Smooth muscle cell (in vitro differentiated cells): ENCODE data around the gene SMARCA4. TPM values are rescaled to one million over a fixed set of nuclear protein-coding genes. Genes with fewer than 3 reads are reported as not detected.

Source experiments
- DNase-seq: peaks from one replicate; lab custom pipeline; 2025; ENCODE audit not compliant: unreplicated experiment; lab: John Stamatoyannopoulos, UW
- H2AFZ ChIP-seq: fragments of 200-600 bp; sonication (generic); 2 replicates; pipeline ENCODE4 v1.6.0; 2016; ENCODE audit warnings: antibody characterized with exemption, low read depth, mild to moderate bottlenecking
- H3F3A ChIP-seq: fragments of 200-600 bp; sonication (generic); 2 replicates; pipeline ENCODE4 v1.6.0; 2017; ENCODE audit warnings: antibody characterized with exemption, low read depth
- H3K27ac ChIP-seq: fragments of 200-600 bp; sonication (generic); 2 replicates; pipeline ENCODE4 v1.5.1; 2016; ENCODE audit warnings: low read depth, mild to moderate bottlenecking
- H3K27me3 ChIP-seq: fragments of 200-600 bp; sonication (generic); 2 replicates; pipeline ENCODE4 v1.6.1; 2016; ENCODE audit warnings: low read depth, mild to moderate bottlenecking
- H3K36me3 ChIP-seq: fragments of 200-600 bp; sonication (generic); 2 replicates; pipeline ENCODE4 v1.5.1; 2016; ENCODE audit warnings: low read depth
- H3K4me1 ChIP-seq: fragments of 200-600 bp; sonication (generic); 2 replicates; pipeline ENCODE4 v1.5.1; 2016; ENCODE audit warnings: low read depth
- H3K4me2 ChIP-seq: fragments of 200-600 bp; sonication (generic); 2 replicates; pipeline ENCODE4 v1.6.0; 2016; ENCODE audit warnings: mild to moderate bottlenecking
- H3K4me3 ChIP-seq: fragments of 200-600 bp; sonication (generic); 2 replicates; pipeline ENCODE4 v1.5.1; 2016; ENCODE audit warnings: mild to moderate bottlenecking
- H3K79me2 ChIP-seq: fragments of 200-600 bp; sonication (generic); 2 replicates; pipeline ENCODE4 v1.6.0; 2016; ENCODE audit warnings: low read depth, mild to moderate bottlenecking
- H3K9ac ChIP-seq: fragments of 200-600 bp; sonication (generic); 2 replicates; pipeline ENCODE4 v1.6.0; 2016; ENCODE audit warnings: low read depth
- H3K9me3 ChIP-seq: fragments of 200-600 bp; sonication (generic); replicated peaks from 2 replicates; pipeline ENCODE4 v1.5.1; 2016; ENCODE audit warnings: low read depth
- H4K20me1 ChIP-seq: fragments of 200-600 bp; sonication (generic); 2 replicates; pipeline ENCODE4 v1.6.0; 2016; ENCODE audit warnings: low read depth
- CTCF ChIP-seq: fragments of 200-600 bp; sonication (generic); IDR thresholded peaks from 2 replicates; pipeline ENCODE4 v1.5.1; 2017; ENCODE audit warnings: borderline replicate concordance, mild to moderate bottlenecking, antibody characterized with exemption; ENCODE audit not compliant: insufficient read depth, poor library complexity, severe bottlenecking
- WGBS: methylation state at CpG from one replicate; pipeline ENCODE4 v1.1.7; 2016; ENCODE audit warnings: low lambda C conversion rate; 5-methylcytosine and 5-hydroxymethylcytosine counted together
- polyA plus RNA-seq: library from polyadenylated mRNA; unstranded; fragments of >200 nt; fragmentation: Nextera tagmentation; extraction: Ambion mirVana; gene quantifications from 2 replicates; pipeline ENCODE4 v1.2.1, GENCODE V29; 2016
- total RNA-seq: library from RNA; depleted of rRNA; stranded (reverse); fragments of >200 nt; gene quantifications from 2 replicates; pipeline ENCODE4 v1.2.3, GENCODE V29; 2014

Gene SMARCA4
- total and polyA plus RNA-seq, 2 experiments from 2014 or later: 59.6 to 100 TPM

DNA sequence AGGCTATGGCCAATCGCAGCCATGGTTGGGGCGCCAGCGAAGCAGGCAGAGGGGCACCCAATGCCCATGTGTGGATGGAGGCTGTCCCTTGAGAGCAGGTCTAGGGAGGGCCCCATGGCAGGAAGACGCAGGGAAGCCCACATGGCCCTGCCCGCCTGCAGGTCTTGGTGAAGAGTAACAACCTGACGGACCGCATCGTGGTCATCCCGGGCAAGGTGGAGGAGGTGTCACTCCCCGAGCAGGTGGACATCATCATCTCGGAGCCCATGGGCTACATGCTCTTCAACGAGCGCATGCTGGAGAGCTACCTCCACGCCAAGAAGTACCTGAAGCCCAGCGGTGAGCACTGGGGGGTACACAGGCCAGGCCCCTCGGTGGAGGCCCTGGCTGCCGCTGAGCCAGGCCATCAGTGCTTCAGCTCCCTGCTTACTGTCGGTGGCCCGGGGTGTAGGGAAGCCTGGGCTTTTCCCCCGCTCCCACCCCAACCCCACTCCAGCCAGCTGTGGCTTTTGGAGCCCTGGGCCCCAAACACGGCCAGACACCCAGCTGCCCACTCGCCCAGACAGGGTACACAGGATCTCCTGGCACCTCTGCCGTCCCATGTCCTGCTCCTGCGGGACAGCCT, 47.0 kb upstream of the SMARCA4 start:
- H3K79me2 ChIP-seq: no peaks in the 10 kb centered on the region
- no peak for DNase-seq
- TF ChIP-seq CTCF: no peak

GRCh38 chr19:10915130-10916091, 45.4 kb upstream of the SMARCA4 start:
- Histone ChIP-seq H3K4me2 (peak overlapping the region; percentile 48), H3K4me1 (no peaks in the 10 kb centered on the region), H4K20me1 (peaks cover 4% of the 10 kb centered on the region), H3K36me3 (no peaks in the 10 kb centered on the region), H3K9ac (no peak overlapping the region), H3K4me3 (no peak overlapping the region), H3K27me3 (no peaks in the 10 kb centered on the region), H3F3A (no peaks in the 10 kb centered on the region), H3K9me3 (no peaks in the 10 kb centered on the region), H3K79me2 (no peaks in the 10 kb centered on the region), H3K27ac (peak overlapping the region; percentile 60), H2AFZ (no peak overlapping the region)
- WGBS: 74% methylated on average over 17 of the region's 19 CpGs
- TF ChIP-seq CTCF: no peak
- no peak for DNase-seq

More for the DNA sequence above, 47.0 kb upstream of the SMARCA4 start:
- H2AFZ ChIP-seq: no peak overlapping the region
- H3K27ac ChIP-seq: no peak overlapping the region
- H3K4me1 ChIP-seq: no peaks in the 10 kb centered on the region
- H3K4me3 ChIP-seq: no peak overlapping the region
- no peaks in the 10 kb centered on the region for H3K27me3 ChIP-seq
- H3K4me2 ChIP-seq: no peak overlapping the region
- WGBS: 96% methylated on average over 24 of the region's 24 CpGs
- no peak overlapping the region for H3K9ac ChIP-seq
- H3F3A ChIP-seq: no peaks in the 10 kb centered on the region
- H4K20me1 ChIP-seq: no peaks in the 10 kb centered on the region
- H3K9me3 ChIP-seq: no peaks in the 10 kb centered on the region
- H3K36me3 ChIP-seq: peaks cover 5% of the 10 kb centered on the region

- Histone ChIP-seq H3K9ac (no peak overlapping the region), H3K4me1 (no peaks in the 10 kb centered on the region)
These were observed 44.2 kb upstream of the SMARCA4 start for GRCh38 chr19:10916602-10917001.

More at GRCh38 chr19:10916602-10917001, 44.2 kb upstream of the SMARCA4 start:
- Histone ChIP-seq H2AFZ (no peak overlapping the region), H3K4me3 (no peak overlapping the region), H3K9me3 (no peaks in the 10 kb centered on the region), H3K79me2 (no peaks in the 10 kb centered on the region), H3F3A (no peaks in the 10 kb centered on the region), H3K27me3 (no peaks in the 10 kb centered on the region), H3K27ac (no peak overlapping the region), H3K36me3 (no peaks in the 10 kb centered on the region), H3K4me2 (no peak overlapping the region), H4K20me1 (peaks cover 4% of the 10 kb centered on the region)
- WGBS: 99% methylated on average over 6 of the region's 6 CpGs
- DNase-seq: no peak
- TF ChIP-seq CTCF: no peak
